SU-DHL-6 (cell line): ENCODE measurements around the gene FN1.

ENCODE experiments used
- H2AFZ ChIP-seq: fragments of 200-600 bp; sonication (generic); 2 replicates; pipeline ENCODE4 v1.6.1; 2014; ENCODE audit warnings: low read depth, mild to moderate bottlenecking, moderate library complexity, mixed read lengths, antibody characterized with exemption, low read length; ENCODE audit not compliant: severe bottlenecking
- H3F3A ChIP-seq: fragments of 200-600 bp; shearing (Covaris generic); 2 replicates; pipeline ENCODE4 v1.6.0; 2016; ENCODE audit warnings: antibody characterized with exemption, mild to moderate bottlenecking; ENCODE audit not compliant: insufficient read depth
- H3K27ac ChIP-seq: fragments of 200-600 bp; sonication (generic); 2 replicates; pipeline ENCODE4 v1.5.1; 2016; ENCODE audit warnings: low read depth, mild to moderate bottlenecking, low read length, moderate library complexity, mixed read lengths
- H3K27me3 ChIP-seq: fragments of 200-600 bp; sonication (generic), shearing (Covaris generic); 2 replicates; pipeline ENCODE4 v1.6.0; 2014; ENCODE audit warnings: mild to moderate bottlenecking, low read length
- H3K36me3 ChIP-seq: fragments of 200-600 bp; sonication (generic); 2 replicates; pipeline ENCODE4 v1.6.1; 2014; ENCODE audit warnings: mild to moderate bottlenecking, low read length, mixed read lengths
- H3K4me2 ChIP-seq: fragments of 300-600, 200-600 bp; shearing (Covaris generic), sonication (generic); 2 replicates; pipeline ENCODE4 v1.6.0; 2014; ENCODE audit warnings: low read length, low read depth, mild to moderate bottlenecking; ENCODE audit not compliant: poor library complexity, severe bottlenecking
- H3K4me3 ChIP-seq: fragments of 200-600 bp; sonication (generic); 2 replicates; pipeline ENCODE4 v1.5.1; 2014; ENCODE audit warnings: antibody characterized with exemption, low read length, mild to moderate bottlenecking, mixed read lengths; ENCODE audit not compliant: insufficient read depth, poor library complexity, severe bottlenecking
- H3K79me2 ChIP-seq: fragments of 200-600 bp; sonication (generic); 2 replicates; pipeline ENCODE4 v1.6.1; 2014; ENCODE audit warnings: mild to moderate bottlenecking, low read length, moderate library complexity; ENCODE audit not compliant: insufficient read depth
- H3K9ac ChIP-seq: fragments of 200-600 bp; sonication (generic); 2 replicates; pipeline ENCODE4 v1.7.0; 2014; ENCODE audit warnings: mild to moderate bottlenecking, low read length
- H3K9me2 ChIP-seq: fragments of 200-600 bp; sonication (generic); replicated peaks from 2 replicates; pipeline ENCODE4 v1.6.1; 2014; ENCODE audit warnings: low read length; ENCODE audit not compliant: insufficient read depth
- H3K9me3 ChIP-seq: fragments of 200-600 bp; sonication (generic); 2 replicates; pipeline ENCODE4 v1.6.1; 2014; ENCODE audit warnings: low read length, mixed read lengths; ENCODE audit not compliant: insufficient read depth
- H4K20me1 ChIP-seq: fragments of 200-600 bp; sonication (generic); 2 replicates; pipeline ENCODE4 v1.6.1; 2014; ENCODE audit warnings: low read depth, mild to moderate bottlenecking, antibody characterized with exemption, low read length, moderate library complexity, mixed read lengths
- EZH2phosphoT487 ChIP-seq: fragments of 200-600 bp; sonication (generic), shearing (Covaris generic); conservative IDR thresholded peaks from 2 replicates; pipeline ENCODE4 v1.6.1; 2018; ENCODE audit warnings: mild to moderate bottlenecking, antibody characterized with exemption, low read length, moderate library complexity, mixed read lengths
- TF ChIP-seq, protein P1 (sequence below): fragments of 200-600 bp; sonication (generic); IDR thresholded peaks from one replicate; pipeline ENCODE4 v1.5.1; 2017; ENCODE audit warnings: antibody characterized with exemption, mild to moderate bottlenecking, low read length, moderate library complexity; ENCODE audit not compliant: insufficient read depth, poor library complexity, severe bottlenecking

The FN1 gene

GRCh38 chr2:215356948-215357461 is 78.9 kb downstream of the FN1 start:
- no peak for TF ChIP-seq EZH2phosphoT487
- TF ChIP-seq, protein P1, sequence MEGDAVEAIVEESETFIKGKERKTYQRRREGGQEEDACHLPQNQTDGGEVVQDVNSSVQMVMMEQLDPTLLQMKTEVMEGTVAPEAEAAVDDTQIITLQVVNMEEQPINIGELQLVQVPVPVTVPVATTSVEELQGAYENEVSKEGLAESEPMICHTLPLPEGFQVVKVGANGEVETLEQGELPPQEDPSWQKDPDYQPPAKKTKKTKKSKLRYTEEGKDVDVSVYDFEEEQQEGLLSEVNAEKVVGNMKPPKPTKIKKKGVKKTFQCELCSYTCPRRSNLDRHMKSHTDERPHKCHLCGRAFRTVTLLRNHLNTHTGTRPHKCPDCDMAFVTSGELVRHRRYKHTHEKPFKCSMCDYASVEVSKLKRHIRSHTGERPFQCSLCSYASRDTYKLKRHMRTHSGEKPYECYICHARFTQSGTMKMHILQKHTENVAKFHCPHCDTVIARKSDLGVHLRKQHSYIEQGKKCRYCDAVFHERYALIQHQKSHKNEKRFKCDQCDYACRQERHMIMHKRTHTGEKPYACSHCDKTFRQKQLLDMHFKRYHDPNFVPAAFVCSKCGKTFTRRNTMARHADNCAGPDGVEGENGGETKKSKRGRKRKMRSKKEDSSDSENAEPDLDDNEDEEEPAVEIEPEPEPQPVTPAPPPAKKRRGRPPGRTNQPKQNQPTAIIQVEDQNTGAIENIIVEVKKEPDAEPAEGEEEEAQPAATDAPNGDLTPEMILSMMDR, result no peak
- Histone ChIP-seq H3K4me3 (no peak overlapping the region), H3K9me3 (no peaks in the 10 kb centered on the region), H3K27ac (no peak overlapping the region), H3K9ac (no peak overlapping the region), H3K36me3 (peaks cover 5% of the 10 kb centered on the region; the same call in 1 of the 2 replicates), H3K4me2 (no peak overlapping the region), H3K79me2 (no peaks in the 10 kb centered on the region), H3K9me2 (no peaks in the 10 kb centered on the region), H2AFZ (no peak overlapping the region), H4K20me1 (no peaks in the 10 kb centered on the region), H3F3A (no peaks in the 10 kb centered on the region), H3K27me3 (no peaks in the 10 kb centered on the region)

- Histone ChIP-seq H3K27ac (no peak overlapping the region), H3K36me3 (peaks cover 5% of the 10 kb centered on the region; the same call in 1 of the 2 replicates), H3K79me2 (no peaks in the 10 kb centered on the region), H3K9me2 (no peaks in the 10 kb centered on the region), H3K27me3 (no peaks in the 10 kb centered on the region), H3K9ac (no peak overlapping the region), H4K20me1 (no peaks in the 10 kb centered on the region), H3K4me2 (no peak overlapping the region), H2AFZ (no peak overlapping the region), H3K4me3 (no peak overlapping the region), H3F3A (no peaks in the 10 kb centered on the region), H3K9me3 (no peaks in the 10 kb centered on the region)
- no peak for TF ChIP-seq EZH2phosphoT487
- TF ChIP-seq, protein P1, result no peak
These were observed 79.4 kb downstream of the FN1 start for GRCh38 chr2:215356334-215356947.

DNA sequence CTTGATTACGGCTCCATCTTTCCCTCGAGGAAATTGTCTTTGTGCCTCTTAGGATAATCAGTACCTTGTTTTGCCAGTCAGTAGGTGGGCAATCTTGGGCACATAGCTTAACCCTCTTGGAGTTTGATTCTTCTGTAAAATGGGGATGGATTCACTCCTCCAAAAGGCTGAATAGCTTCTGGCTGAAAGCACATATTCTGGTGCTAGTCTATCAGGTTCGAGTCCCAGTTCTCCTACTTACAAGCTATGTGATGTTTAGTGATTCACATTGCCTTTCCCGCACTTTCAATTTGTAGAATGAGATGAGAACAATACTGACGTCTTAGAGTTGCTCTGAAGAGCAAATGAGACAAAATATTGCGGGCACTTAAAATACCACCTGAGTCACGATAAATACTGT is 80.1 kb downstream of the FN1 start:
- Histone ChIP-seq H3K36me3 (peaks cover 5% of the 10 kb centered on the region; the same call in 1 of the 2 replicates), H3F3A (no peaks in the 10 kb centered on the region), H2AFZ (no peak overlapping the region), H3K4me2 (no peak overlapping the region), H3K9me2 (no peaks in the 10 kb centered on the region), H3K27me3 (no peaks in the 10 kb centered on the region), H3K27ac (no peak overlapping the region), H3K9me3 (no peaks in the 10 kb centered on the region), H3K9ac (no peak overlapping the region), H3K4me3 (no peak overlapping the region), H3K79me2 (no peaks in the 10 kb centered on the region), H4K20me1 (no peaks in the 10 kb centered on the region)
- TF ChIP-seq EZH2phosphoT487, result no peak
- TF ChIP-seq, protein P1, result no peak
